IPS DF 6.9 (cell line): ENCODE results near the gene AKT3.

Source experiments
- DNase-seq: peaks from one replicate; pipeline ENCODE4 v3.0.0-alpha.2; 2013; ENCODE audit warnings: low read depth, low spot score
- H3K27ac ChIP-seq: one replicate; pipeline ENCODE4 v1.5.1; 2013; ENCODE audit warnings: low read length, control low read depth
- H3K27me3 ChIP-seq: 2 replicates; pipeline ENCODE4 v1.6.1; 2013; ENCODE audit warnings: mild to moderate bottlenecking, low read length; ENCODE audit not compliant: control insufficient read depth, insufficient read depth
- H3K36me3 ChIP-seq: 2 replicates; pipeline ENCODE4 v1.6.1; 2013; ENCODE audit warnings: low read length; ENCODE audit not compliant: control insufficient read depth, insufficient read depth
- H3K4me1 ChIP-seq: 2 replicates; pipeline ENCODE4 v1.6.1; 2013; ENCODE audit warnings: low read length; ENCODE audit not compliant: control insufficient read depth, insufficient read depth
- H3K4me3 ChIP-seq: 2 replicates; pipeline ENCODE4 v1.5.1; 2013; ENCODE audit warnings: mild to moderate bottlenecking, low read length
- H3K9me3 ChIP-seq: 2 replicates; pipeline ENCODE4 v1.6.1; 2013; ENCODE audit warnings: low read length, inconsistent platforms; ENCODE audit not compliant: control insufficient read depth, insufficient read depth
- WGBS: extraction: QIAGEN DNeasy Blood & Tissue Kit; methylation state at CpG from one replicate; pipeline ENCODE4 v1.1.7; 2013; ENCODE audit warnings: mixed read lengths, missing lambda C conversion rate; ENCODE audit not compliant: insufficient read length, insufficient coverage; 5-methylcytosine and 5-hydroxymethylcytosine counted together

AKT3 gene

GRCh38 chr1:243473227-243474135, 376.6 kb downstream of the AKT3 start:
- Histone ChIP-seq H3K27ac (no peak overlapping the region), H3K36me3 (no peaks in the 10 kb centered on the region), H3K4me3 (no peak overlapping the region), H3K27me3 (no peaks in the 10 kb centered on the region), H3K4me1 (peaks cover 9% of the 10 kb centered on the region), H3K9me3 (no peaks in the 10 kb centered on the region)
- WGBS: 100% methylated on average over 1 of the region's 12 CpGs
- DNase-seq: no peak

- no peak for DNase-seq
- Histone ChIP-seq H3K36me3 (no peaks in the 10 kb centered on the region), H3K9me3 (no peaks in the 10 kb centered on the region), H3K4me3 (no peak overlapping the region), H3K4me1 (peaks cover 9% of the 10 kb centered on the region), H3K27me3 (no peaks in the 10 kb centered on the region), H3K27ac (no peak overlapping the region)
- no CpG with 5 or more reads among the region's 3 CpGs for WGBS
Measured at GRCh38 chr1:243471754-243472745, 378.0 kb downstream of the AKT3 start.

GRCh38 chr1:243471026-243471685, 378.9 kb downstream of the AKT3 start:
- H3K4me3 ChIP-seq: no peak overlapping the region
- no CpG with 5 or more reads among the region's 17 CpGs for WGBS
- H3K36me3 ChIP-seq: no peaks in the 10 kb centered on the region
- H3K27me3 ChIP-seq: no peaks in the 10 kb centered on the region
- no peak overlapping the region for H3K27ac ChIP-seq
- no peaks in the 10 kb centered on the region for H3K9me3 ChIP-seq
- H3K4me1 ChIP-seq: peaks cover 6% of the 10 kb centered on the region
- DNase-seq: no peak

- no peaks in the 10 kb centered on the region for H3K9me3 ChIP-seq
- DNase-seq: no peak
- H3K27me3 ChIP-seq: no peaks in the 10 kb centered on the region
- H3K27ac ChIP-seq: no peak overlapping the region
- peaks cover 6% of the 10 kb centered on the region for H3K4me1 ChIP-seq
- no peak overlapping the region for H3K4me3 ChIP-seq
- no peaks in the 10 kb centered on the region for H3K36me3 ChIP-seq
- WGBS: no CpG with 5 or more reads among the region's 7 CpGs
Measured at GRCh38 chr1:243470502-243470901, 379.5 kb downstream of the AKT3 start.

- Histone ChIP-seq H3K36me3 (no peaks in the 10 kb centered on the region), H3K27me3 (no peaks in the 10 kb centered on the region), H3K4me1 (peaks cover 5% of the 10 kb centered on the region), H3K4me3 (no peak overlapping the region), H3K27ac (no peak overlapping the region), H3K9me3 (no peaks in the 10 kb centered on the region)
- WGBS: no CpG with 5 or more reads among the region's 3 CpGs
- no peak for DNase-seq
Measured at GRCh38 chr1:243469497-243469896, 380.5 kb downstream of the AKT3 start.

GRCh38 chr1:243465738-243466137, 384.3 kb downstream of the AKT3 start:
- Histone ChIP-seq H3K9me3 (no peaks in the 10 kb centered on the region), H3K27ac (no peak overlapping the region), H3K27me3 (no peaks in the 10 kb centered on the region), H3K4me3 (no peak overlapping the region), H3K36me3 (no peaks in the 10 kb centered on the region), H3K4me1 (no peaks in the 10 kb centered on the region)
- WGBS: no CpG with 5 or more reads among the region's 5 CpGs
- no peak for DNase-seq

GRCh38 chr1:243465081-243465480, 385.0 kb downstream of the AKT3 start:
- no peak for DNase-seq
- Histone ChIP-seq H3K9me3 (no peaks in the 10 kb centered on the region), H3K27me3 (no peaks in the 10 kb centered on the region), H3K27ac (no peak overlapping the region), H3K4me1 (no peaks in the 10 kb centered on the region), H3K36me3 (no peaks in the 10 kb centered on the region), H3K4me3 (no peak overlapping the region)
- no CpG with 5 or more reads among the region's 5 CpGs for WGBS

GRCh38 chr1:243462929-243463697, 386.9 kb downstream of the AKT3 start:
- H3K9me3 ChIP-seq: no peaks in the 10 kb centered on the region
- no peaks in the 10 kb centered on the region for H3K27me3 ChIP-seq
- H3K4me3 ChIP-seq: no peak overlapping the region
- no peak overlapping the region for H3K27ac ChIP-seq
- DNase-seq: no peak
- no peaks in the 10 kb centered on the region for H3K4me1 ChIP-seq
- no peaks in the 10 kb centered on the region for H3K36me3 ChIP-seq
- no CpG with 5 or more reads among the region's 1 CpG for WGBS

- no peak overlapping the region for H3K4me3 ChIP-seq
- WGBS: no CpG with 5 or more reads among the region's 4 CpGs
- no peaks in the 10 kb centered on the region for H3K4me1 ChIP-seq
- no peak for DNase-seq
- H3K9me3 ChIP-seq: no peaks in the 10 kb centered on the region
- no peak overlapping the region for H3K27ac ChIP-seq
- H3K36me3 ChIP-seq: no peaks in the 10 kb centered on the region
- no peaks in the 10 kb centered on the region for H3K27me3 ChIP-seq
Measured at GRCh38 chr1:243461700-243462099, 388.3 kb downstream of the AKT3 start.
